Measurements from ENCODE around the gene SAMD13. TPM values are rescaled to one million over a fixed set of nuclear protein-coding genes. Genes with fewer than 3 reads are reported as not detected.

SAMD13 gene
- total RNA-seq, 1 donor from 2014 or later, result not detected

DNA sequence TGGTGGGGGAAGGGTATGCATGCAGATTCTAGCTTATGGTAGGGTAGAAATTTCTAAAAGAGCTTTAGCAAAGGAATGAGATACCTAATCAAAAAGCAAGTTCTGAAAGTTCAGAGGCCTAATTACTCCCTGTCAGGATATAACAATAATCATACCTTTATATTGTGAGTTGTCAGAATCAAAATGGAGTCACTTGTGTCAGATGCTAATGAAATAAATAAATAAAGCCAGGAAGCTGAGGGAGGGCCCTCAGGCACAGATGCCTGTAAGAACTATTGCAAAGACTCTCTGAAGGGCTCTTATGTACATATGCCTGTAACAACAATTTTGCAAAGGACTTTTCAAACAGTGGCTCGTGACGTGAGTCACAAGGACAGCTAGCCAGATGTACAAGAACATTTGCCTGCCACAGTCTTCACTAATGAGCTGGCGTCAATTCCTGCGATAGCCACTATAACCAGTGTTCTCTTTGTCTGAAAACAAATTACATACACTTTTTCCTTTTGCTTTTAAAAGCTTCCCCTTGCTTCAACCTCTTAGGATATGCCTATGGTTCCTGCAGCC, 69.4 kb downstream of the SAMD13 start:
- no peak for DNase-seq
- Mint-ChIP-seq H3K27me3 (ENCODE audit: unreplicated experiment) (no peaks in the 10 kb centered on the region), H3K4me3 (ENCODE audit: unreplicated experiment) (no peak overlapping the region), H3K36me3 (ENCODE audit: unreplicated experiment) (peaks cover 4% of the 10 kb centered on the region), H3K4me1 (ENCODE audit: low read depth, unreplicated experiment) (no peaks in the 10 kb centered on the region), H3K27ac (ENCODE audit: unreplicated experiment) (no peak overlapping the region), H3K9me3 (ENCODE audit: unreplicated experiment) (peaks cover 1% of the 10 kb centered on the region)
- TF ChIP-seq, protein P1, sequence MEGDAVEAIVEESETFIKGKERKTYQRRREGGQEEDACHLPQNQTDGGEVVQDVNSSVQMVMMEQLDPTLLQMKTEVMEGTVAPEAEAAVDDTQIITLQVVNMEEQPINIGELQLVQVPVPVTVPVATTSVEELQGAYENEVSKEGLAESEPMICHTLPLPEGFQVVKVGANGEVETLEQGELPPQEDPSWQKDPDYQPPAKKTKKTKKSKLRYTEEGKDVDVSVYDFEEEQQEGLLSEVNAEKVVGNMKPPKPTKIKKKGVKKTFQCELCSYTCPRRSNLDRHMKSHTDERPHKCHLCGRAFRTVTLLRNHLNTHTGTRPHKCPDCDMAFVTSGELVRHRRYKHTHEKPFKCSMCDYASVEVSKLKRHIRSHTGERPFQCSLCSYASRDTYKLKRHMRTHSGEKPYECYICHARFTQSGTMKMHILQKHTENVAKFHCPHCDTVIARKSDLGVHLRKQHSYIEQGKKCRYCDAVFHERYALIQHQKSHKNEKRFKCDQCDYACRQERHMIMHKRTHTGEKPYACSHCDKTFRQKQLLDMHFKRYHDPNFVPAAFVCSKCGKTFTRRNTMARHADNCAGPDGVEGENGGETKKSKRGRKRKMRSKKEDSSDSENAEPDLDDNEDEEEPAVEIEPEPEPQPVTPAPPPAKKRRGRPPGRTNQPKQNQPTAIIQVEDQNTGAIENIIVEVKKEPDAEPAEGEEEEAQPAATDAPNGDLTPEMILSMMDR (IDR thresholded peaks at IDR 0.05; ENCODE audit: partially characterized antibody, unreplicated experiment), result no peak

DNA sequence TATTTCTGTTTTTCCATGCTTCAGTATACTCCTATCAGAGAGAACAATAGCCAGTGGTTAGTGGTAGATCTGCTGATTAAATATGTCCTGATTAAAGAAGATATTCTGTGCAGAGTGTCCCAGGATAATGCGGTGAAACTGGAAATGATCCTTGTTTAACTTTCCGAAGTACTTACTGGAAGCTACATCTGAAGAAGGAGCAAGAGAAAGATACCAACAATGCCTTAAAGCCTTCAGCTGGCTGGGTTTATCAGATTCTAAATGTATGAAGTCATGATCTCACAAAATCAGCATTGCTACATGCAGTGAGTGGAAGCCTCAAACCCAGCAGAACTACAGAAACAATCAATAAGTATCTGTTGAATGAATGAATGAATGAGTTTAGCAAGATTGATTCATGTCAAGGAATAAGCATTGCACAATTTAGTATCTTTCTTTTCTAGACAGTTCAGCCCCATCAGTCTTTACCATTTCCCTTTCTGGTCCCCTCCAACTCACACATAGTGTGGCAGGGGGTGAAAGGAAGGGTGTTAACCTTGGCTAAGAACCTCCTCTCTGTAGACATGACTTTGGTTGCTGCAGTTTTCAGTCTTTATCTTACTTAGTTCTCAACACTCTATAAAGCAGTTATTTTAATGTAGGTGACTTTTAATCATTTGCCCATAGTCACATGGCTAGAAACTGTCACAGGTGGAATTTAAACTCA, 72.1 kb downstream of the SAMD13 start:
- H3K36me3 Mint-ChIP-seq (ENCODE audit: unreplicated experiment), result no peaks in the 10 kb centered on the region
- H3K27me3 Mint-ChIP-seq (ENCODE audit: unreplicated experiment), result no peaks in the 10 kb centered on the region
- H3K4me3 Mint-ChIP-seq (ENCODE audit: unreplicated experiment), result no peak overlapping the region
- no peak for DNase-seq
- H3K4me1 Mint-ChIP-seq (ENCODE audit: low read depth, unreplicated experiment), result no peaks in the 10 kb centered on the region
- no peaks in the 10 kb centered on the region for H3K9me3 Mint-ChIP-seq (ENCODE audit: unreplicated experiment)
- TF ChIP-seq, protein P1 (IDR thresholded peaks at IDR 0.05; ENCODE audit: partially characterized antibody, unreplicated experiment), result no peak
- no peak overlapping the region for H3K27ac Mint-ChIP-seq (ENCODE audit: unreplicated experiment)

DNA sequence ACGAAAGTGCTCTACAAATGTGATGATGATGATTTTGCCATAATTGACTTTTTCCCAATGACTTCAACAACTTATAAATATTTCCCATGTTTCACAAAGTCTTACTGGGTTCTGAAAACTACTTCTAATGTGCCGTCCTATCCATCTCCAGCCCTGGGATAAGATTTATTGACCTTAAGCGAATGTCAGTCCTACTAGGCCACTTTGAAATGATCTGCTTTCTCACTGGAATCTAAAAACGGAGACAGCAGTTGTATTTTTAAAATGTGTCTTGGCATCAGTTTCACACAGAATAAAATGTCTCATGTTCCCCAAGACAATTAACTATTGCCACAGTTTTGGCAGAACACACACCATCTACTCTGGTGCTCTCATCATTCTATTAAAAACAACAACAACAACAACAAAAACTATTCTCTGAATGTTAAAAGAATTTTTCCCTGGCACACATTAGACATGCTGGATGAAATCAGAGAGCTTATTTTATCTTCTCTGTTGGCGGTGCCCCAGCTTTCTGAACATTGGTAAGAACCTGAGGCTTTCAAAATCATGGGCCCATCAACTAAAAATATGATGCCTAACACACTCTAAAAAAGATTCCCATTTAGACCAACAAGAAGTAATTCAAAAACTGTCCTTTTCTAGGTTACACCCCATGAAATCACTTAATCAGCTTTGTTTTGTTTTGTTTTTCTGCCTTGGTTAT, 73.6 kb downstream of the SAMD13 start:
- TF ChIP-seq, protein P1 (IDR thresholded peaks at IDR 0.05; ENCODE audit: partially characterized antibody, unreplicated experiment), result no peak
- Mint-ChIP-seq H3K9me3 (ENCODE audit: unreplicated experiment) (no peaks in the 10 kb centered on the region), H3K4me3 (ENCODE audit: unreplicated experiment) (no peak overlapping the region), H3K27me3 (ENCODE audit: unreplicated experiment) (no peaks in the 10 kb centered on the region), H3K4me1 (ENCODE audit: low read depth, unreplicated experiment) (no peaks in the 10 kb centered on the region), H3K36me3 (ENCODE audit: unreplicated experiment) (no peaks in the 10 kb centered on the region), H3K27ac (ENCODE audit: unreplicated experiment) (no peak overlapping the region)
- no peak for DNase-seq

DNA sequence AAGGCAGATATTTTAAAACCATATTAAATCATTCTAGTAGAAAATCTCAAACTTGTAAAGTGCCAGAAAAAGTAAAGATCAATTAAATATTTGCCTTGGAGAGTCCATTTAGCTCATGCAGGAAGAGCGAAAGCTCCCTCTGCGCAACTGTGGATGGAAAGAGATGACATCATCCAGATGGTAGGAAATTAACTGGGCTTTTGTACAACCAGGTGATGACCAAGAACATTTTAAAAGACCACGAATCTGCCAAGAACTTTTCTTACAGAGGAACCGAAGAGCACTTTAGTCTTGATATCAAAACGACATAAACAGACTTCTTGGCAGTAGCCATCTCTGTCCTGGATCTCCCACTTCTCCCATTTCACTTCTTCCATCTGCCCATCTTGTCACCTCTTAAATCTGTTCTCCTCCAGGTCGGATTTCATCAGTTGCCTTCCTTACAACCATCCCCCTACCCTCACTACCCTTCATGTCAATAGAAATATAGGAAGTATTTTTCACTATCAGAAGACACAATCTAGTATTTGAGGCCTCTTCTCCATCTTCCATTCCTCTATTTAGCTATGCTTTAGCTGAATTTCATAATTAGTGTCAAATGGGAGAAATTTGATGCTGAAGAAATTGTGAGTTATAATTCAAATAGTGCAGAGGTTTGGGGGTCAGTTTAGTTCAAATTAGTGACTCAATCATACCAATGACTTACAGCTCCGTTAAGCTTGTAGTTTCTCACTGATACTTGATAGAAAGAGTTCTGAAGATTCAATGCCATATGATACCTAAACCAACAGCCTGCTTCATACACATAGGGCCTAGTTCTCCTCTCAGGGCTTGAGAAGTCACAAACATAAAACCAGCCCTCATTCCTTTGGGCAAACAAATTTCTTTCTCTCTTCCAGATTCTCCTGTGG, 74.7 kb downstream of the SAMD13 start:
- H3K27me3 Mint-ChIP-seq (ENCODE audit: unreplicated experiment), result no peaks in the 10 kb centered on the region
- no peaks in the 10 kb centered on the region for H3K36me3 Mint-ChIP-seq (ENCODE audit: unreplicated experiment)
- no peak for DNase-seq
- no peaks in the 10 kb centered on the region for H3K4me1 Mint-ChIP-seq (ENCODE audit: low read depth, unreplicated experiment)
- no peaks in the 10 kb centered on the region for H3K9me3 Mint-ChIP-seq (ENCODE audit: unreplicated experiment)
- H3K4me3 Mint-ChIP-seq (ENCODE audit: unreplicated experiment), result no peak overlapping the region
- TF ChIP-seq, protein P1 (IDR thresholded peaks at IDR 0.05; ENCODE audit: partially characterized antibody, unreplicated experiment), result no peak
- no peak overlapping the region for H3K27ac Mint-ChIP-seq (ENCODE audit: unreplicated experiment)

Measured in glutamatergic neuron (in vitro differentiated cells).